Right hindlimb (tissue), 1 donor: Measurements from ENCODE around the gene PPFIBP1.
"Not testable (repeated sequence)": the region's sequence is repeated elsewhere in the genome, so short reads cannot be mapped to it uniquely, and the experiment has no call there.

Experiments used
- DNase-seq: peaks from one replicate; pipeline ENCODE4 v3.0.0-alpha.2; 2018

PPFIBP1 gene

GRCh38 chr12:27631365-27631764 lies 107.4 kb downstream of the PPFIBP1 start:
- no peak for DNase-seq

- DNase-seq = no peak
These were observed 107.9 kb downstream of the PPFIBP1 start for GRCh38 chr12:27631813-27632491.

GRCh38 chr12:27635349-27635972 lies 111.5 kb downstream of the PPFIBP1 start:
- no peak for DNase-seq

- not testable (repeated sequence) for DNase-seq
These were observed 112.6 kb downstream of the PPFIBP1 start for GRCh38 chr12:27636569-27636968.

GRCh38 chr12:27637524-27637923 lies 113.5 kb downstream of the PPFIBP1 start:
- no peak for DNase-seq

GRCh38 chr12:27639265-27639664 lies 115.3 kb downstream of the PPFIBP1 start:
- no peak for DNase-seq

GRCh38 chr12:27640566-27641200 lies 116.7 kb downstream of the PPFIBP1 start:
- not testable (repeated sequence) for DNase-seq

GRCh38 chr12:27642361-27642760 lies 118.4 kb downstream of the PPFIBP1 start:
- not testable (repeated sequence) for DNase-seq

GRCh38 chr12:27642892-27643291 lies 118.9 kb downstream of the PPFIBP1 start:
- DNase-seq = not testable (repeated sequence)

- no peak for DNase-seq
These were observed 120.3 kb downstream of the PPFIBP1 start for GRCh38 chr12:27644158-27644845.

- no peak for DNase-seq
These were observed 121.7 kb downstream of the PPFIBP1 start for GRCh38 chr12:27645671-27646070.

- no peak for DNase-seq
These were observed 122.1 kb downstream of the PPFIBP1 start for GRCh38 chr12:27646149-27646548.

- no peak for DNase-seq
These were observed 126.0 kb downstream of the PPFIBP1 start for GRCh38 chr12:27650011-27650410.

GRCh38 chr12:27651201-27651600 lies 127.2 kb downstream of the PPFIBP1 start:
- no peak for DNase-seq

GRCh38 chr12:27652174-27652763 lies 128.3 kb downstream of the PPFIBP1 start:
- DNase-seq = peak; percentile 61

GRCh38 chr12:27653661-27654060 lies 129.7 kb downstream of the PPFIBP1 start:
- no peak for DNase-seq

GRCh38 chr12:27655476-27655875 lies 131.5 kb downstream of the PPFIBP1 start:
- DNase-seq = not testable (repeated sequence)

- no peak for DNase-seq
These were observed 133.3 kb downstream of the PPFIBP1 start for GRCh38 chr12:27657296-27657695.

GRCh38 chr12:27665704-27666103 lies 141.7 kb downstream of the PPFIBP1 start:
- no peak for DNase-seq

GRCh38 chr12:27666510-27666909 lies 142.5 kb downstream of the PPFIBP1 start:
- DNase-seq = no peak

- DNase-seq = no peak
These were observed 143.5 kb downstream of the PPFIBP1 start for GRCh38 chr12:27667540-27667939.

- no peak for DNase-seq
These were observed 148.0 kb downstream of the PPFIBP1 start for GRCh38 chr12:27672051-27672450.

GRCh38 chr12:27672643-27673042 lies 148.6 kb downstream of the PPFIBP1 start:
- DNase-seq = no peak
